ENCODE data around the gene JAM3. TPM values are rescaled to one million over a fixed set of nuclear protein-coding genes. Genes with fewer than 3 reads are reported as not detected.

Gene JAM3
- total RNA-seq, 1 experiment from 2014 or later = 36.5 TPM

DNA sequence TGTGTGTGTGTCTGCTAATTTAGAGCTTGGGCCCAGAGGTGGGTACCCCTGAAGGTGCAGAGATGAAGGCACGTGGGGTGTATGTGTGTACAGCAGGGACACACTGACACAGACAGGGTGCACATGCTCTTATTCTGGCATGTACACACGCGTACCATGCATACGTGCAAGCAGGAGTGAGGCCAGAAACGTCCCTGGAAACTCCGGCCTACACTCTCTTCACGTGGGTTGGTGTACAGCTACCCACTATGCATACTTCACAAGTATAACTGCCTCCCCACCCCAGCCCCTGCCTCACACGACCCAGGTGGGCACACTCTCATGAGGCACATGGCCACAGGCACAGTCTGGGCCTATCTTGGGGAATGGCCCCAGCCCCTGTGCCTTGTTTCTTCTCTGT lies 27.5 kb upstream of the JAM3 start:
- no peaks in the 10 kb centered on the region; a peak in 1 of 7 replicates for H3K36me3 Mint-ChIP-seq (ENCODE audit: insufficient read depth in 1 of 3, low read depth in 3 of 3)

More for the DNA sequence above, 27.5 kb upstream of the JAM3 start:
- Histone ChIP-seq H4K8ac (replicated peaks; ENCODE audit: insufficient read length, low read depth, low read length) (no peak overlapping the region), H3K79me1 (ENCODE audit: insufficient read depth, low read depth, low read length, poor library complexity, severe bottlenecking) (no peaks in the 10 kb centered on the region), H3T11ph (ENCODE audit: low read length) (no peak overlapping the region), H3K4me1 (ENCODE audit: insufficient read depth, low read length) (peaks cover 2% of the 10 kb centered on the region; the same call in 1 of the 2 replicates), H3K79me2 (ENCODE audit: insufficient read depth, low read length) (no peaks in the 10 kb centered on the region), H3K56ac (ENCODE audit: insufficient read length, low read depth, low read length) (no peak overlapping the region), H2BK20ac (ENCODE audit: low read depth, low read length, poor library complexity, severe bottlenecking) (no peak overlapping the region), H3K4ac (ENCODE audit: low read depth, low read length) (no peak overlapping the region), H3K9ac (ENCODE audit: extremely low read depth, insufficient read length, low read length) (no peak overlapping the region), H3K9me3 (ENCODE audit: control insufficient read depth, low read depth, low read length) (no peaks in the 10 kb centered on the region), H2BK120ac (ENCODE audit: low read depth, low read length, poor library complexity, severe bottlenecking) (no peak overlapping the region), H3K27me3 (ENCODE audit: insufficient read depth, low read length) (no peaks in the 10 kb centered on the region), H3K14ac (ENCODE audit: insufficient read depth, low read length) (no peak overlapping the region), H3K4me2 (ENCODE audit: insufficient read depth, insufficient read length, low read length) (no peak overlapping the region), H4K20me1 (ENCODE audit: control insufficient read depth, insufficient read depth, insufficient read length) (no peaks in the 10 kb centered on the region), H4K91ac (ENCODE audit: insufficient read length, low read depth, low read length) (no peak overlapping the region), H2BK5ac (ENCODE audit: insufficient read length, low read length) (no peak overlapping the region), H3K23me2 (ENCODE audit: insufficient read length, low read depth, low read length, poor library complexity, severe bottlenecking) (peaks cover 9% of the 10 kb centered on the region), H2AK5ac (ENCODE audit: insufficient read length, low read length) (no peak overlapping the region), H2AFZ (ENCODE audit: low read length) (no peak overlapping the region), H3K23ac (ENCODE audit: insufficient read length, low read depth, low read length) (no peak overlapping the region), H3K18ac (ENCODE audit: insufficient read length, low read depth, low read length) (no peak overlapping the region), H3K27ac (ENCODE audit: insufficient read length, low read depth, low read length) (no peak overlapping the region), H2BK12ac (ENCODE audit: insufficient read length, low read depth, low read length) (no peak overlapping the region), H4K5ac (ENCODE audit: insufficient read length, low read depth, low read length) (no peak overlapping the region), H2BK15ac (ENCODE audit: low read depth, low read length) (no peak overlapping the region)
- Mint-ChIP-seq H3K4me3 (no peak overlapping the region), H3K9me3 (no peaks in the 10 kb centered on the region), H3K4me1 (peaks cover 20 to 29% of the 10 kb centered on the region in 2 experiments), H3K27ac (no peak overlapping the region), H3K27me3 (ENCODE audit: low read depth) (peaks cover 8% of the 10 kb centered on the region)
- no CpG with 5 or more reads among the region's 8 CpGs for WGBS (ENCODE audit: extremely low coverage, insufficient read length, low lambda C conversion rate)
- TF ChIP-seq, protein P1, sequence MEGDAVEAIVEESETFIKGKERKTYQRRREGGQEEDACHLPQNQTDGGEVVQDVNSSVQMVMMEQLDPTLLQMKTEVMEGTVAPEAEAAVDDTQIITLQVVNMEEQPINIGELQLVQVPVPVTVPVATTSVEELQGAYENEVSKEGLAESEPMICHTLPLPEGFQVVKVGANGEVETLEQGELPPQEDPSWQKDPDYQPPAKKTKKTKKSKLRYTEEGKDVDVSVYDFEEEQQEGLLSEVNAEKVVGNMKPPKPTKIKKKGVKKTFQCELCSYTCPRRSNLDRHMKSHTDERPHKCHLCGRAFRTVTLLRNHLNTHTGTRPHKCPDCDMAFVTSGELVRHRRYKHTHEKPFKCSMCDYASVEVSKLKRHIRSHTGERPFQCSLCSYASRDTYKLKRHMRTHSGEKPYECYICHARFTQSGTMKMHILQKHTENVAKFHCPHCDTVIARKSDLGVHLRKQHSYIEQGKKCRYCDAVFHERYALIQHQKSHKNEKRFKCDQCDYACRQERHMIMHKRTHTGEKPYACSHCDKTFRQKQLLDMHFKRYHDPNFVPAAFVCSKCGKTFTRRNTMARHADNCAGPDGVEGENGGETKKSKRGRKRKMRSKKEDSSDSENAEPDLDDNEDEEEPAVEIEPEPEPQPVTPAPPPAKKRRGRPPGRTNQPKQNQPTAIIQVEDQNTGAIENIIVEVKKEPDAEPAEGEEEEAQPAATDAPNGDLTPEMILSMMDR (conservative IDR thresholded peaks at IDR 0.05) = no peak
- DNase-seq = no peak

All from H9 (cell line).